Right hindlimb (tissue), 1 donor: ENCODE measurements around the gene RIMBP2.
"Not testable (repeated sequence)": the region's sequence is repeated elsewhere in the genome, so short reads cannot be mapped to it uniquely, and the experiment has no call there.

Experiments
- DNase-seq: peaks from one replicate; pipeline ENCODE4 v3.0.0-alpha.2; 2018

RIMBP2 gene

DNA sequence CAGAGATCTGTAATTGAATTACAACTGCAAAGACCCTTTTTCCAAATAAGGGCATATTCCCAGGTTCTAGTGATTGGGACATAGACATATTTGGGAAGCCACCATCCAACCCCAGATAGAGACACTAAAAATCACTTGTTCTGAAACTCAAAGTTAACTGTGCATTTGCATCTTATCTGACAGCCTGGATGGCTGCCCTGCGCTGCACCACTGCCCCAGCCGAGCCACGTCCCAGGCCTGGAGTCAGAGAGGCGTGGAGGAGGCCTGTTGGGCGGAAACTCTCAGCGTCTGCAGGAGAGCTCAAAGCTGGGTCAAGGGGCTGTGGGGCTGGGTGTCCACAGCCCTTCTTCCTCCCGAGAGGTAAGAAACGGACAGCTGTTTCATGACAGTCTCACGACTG is 124.4 kb downstream of the RIMBP2 start:
- no peak for DNase-seq

- DNase-seq, result no peak
These were observed 125.4 kb downstream of the RIMBP2 start for GRCh38 chr12:130590685-130591084.

DNA sequence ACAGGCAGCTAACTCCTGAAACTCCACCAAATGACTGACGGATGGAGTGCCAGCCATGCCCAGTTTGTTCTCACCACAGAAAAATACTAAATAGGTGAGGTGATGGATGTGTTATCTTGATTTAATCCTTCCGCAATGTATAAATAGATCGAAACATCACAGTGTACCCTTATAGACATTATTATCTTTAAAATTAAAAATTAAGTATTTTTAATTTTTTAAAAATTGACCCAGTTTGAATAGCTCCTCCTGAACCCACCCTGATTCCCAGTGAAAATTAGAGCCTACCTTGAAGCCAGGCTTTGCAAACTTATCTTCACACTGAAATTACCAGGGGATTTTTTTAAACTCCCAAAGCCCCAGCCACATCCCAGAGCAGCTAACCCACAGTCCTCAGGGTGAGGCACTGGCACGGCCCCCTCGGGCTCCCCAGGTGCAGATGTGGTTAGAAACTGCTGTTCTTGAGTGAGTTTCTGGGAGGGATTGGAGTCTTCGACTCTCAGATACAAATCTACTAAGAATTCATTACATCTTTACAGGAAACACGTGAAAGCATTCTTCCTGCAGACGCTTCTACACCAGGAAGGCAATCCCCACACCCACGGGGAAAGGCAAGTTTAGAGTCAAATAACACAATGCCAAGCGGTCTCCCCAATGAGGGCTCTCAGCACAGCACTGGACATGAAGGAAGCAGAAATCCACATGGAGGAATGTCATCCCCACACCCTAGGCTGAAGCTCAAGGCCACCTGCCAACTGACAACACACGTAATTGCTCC is 126.4 kb downstream of the RIMBP2 start:
- DNase-seq, result no peak

- no peak for DNase-seq
These were observed 127.2 kb downstream of the RIMBP2 start for GRCh38 chr12:130588696-130589539.

- DNase-seq, result no peak
These were observed 128.1 kb downstream of the RIMBP2 start for GRCh38 chr12:130587966-130588365.

GRCh38 chr12:130584475-130584874 is 131.6 kb downstream of the RIMBP2 start:
- DNase-seq, result not testable (repeated sequence)

- no peak for DNase-seq
These were observed 132.3 kb downstream of the RIMBP2 start for GRCh38 chr12:130583800-130584199.

- no peak for DNase-seq
These were observed 132.8 kb downstream of the RIMBP2 start for GRCh38 chr12:130583317-130583716.

DNA sequence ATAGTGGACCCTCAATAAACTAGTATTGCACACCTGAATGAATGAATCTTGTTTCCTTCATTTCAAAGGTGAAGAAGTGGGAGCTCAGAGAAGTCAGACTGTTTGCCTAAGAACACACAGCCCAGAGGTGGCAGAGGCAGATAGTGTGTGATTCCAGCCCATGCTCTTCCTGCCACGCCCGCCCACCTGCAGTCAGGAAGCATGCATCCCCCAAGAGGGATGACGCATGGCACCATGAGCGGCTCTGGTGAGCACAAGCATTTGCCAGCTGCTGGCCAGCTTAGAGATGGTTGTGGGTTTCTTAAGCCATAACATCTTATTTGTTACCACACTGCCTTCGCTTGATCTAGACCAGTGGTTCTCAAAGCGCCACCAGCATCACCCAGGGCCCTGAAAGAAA is 133.8 kb downstream of the RIMBP2 start:
- DNase-seq, result no peak

- no peak for DNase-seq
These were observed 134.3 kb downstream of the RIMBP2 start for GRCh38 chr12:130581782-130582181.

- no peak for DNase-seq
These were observed 136.9 kb downstream of the RIMBP2 start for GRCh38 chr12:130579231-130579630.

GRCh38 chr12:130577351-130577750 is 138.7 kb downstream of the RIMBP2 start:
- DNase-seq, result no peak

DNA sequence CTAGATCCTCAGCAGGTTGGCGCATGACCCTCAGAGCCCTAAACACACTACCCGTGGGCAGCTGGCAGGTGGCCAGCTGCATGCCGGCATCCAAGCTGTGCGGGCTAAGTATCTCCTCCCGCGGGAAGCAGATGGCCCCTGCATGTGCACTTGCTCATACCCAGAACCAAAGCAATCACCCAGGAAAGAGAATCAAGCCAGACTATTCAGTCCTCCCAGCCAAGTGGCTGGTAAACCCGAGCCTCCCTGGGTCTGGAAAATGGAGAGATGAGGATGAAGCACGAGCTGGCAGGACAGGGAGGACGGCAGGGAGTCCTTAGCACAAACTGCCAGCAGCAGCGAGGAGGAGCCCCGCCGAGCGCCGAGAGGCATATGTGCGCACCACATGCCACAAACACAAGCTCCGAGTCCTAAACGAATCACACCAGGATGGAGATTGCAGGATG is 139.7 kb downstream of the RIMBP2 start:
- DNase-seq, result no peak

- no peak for DNase-seq
These were observed 141.7 kb downstream of the RIMBP2 start for GRCh38 chr12:130574402-130574801.

DNA sequence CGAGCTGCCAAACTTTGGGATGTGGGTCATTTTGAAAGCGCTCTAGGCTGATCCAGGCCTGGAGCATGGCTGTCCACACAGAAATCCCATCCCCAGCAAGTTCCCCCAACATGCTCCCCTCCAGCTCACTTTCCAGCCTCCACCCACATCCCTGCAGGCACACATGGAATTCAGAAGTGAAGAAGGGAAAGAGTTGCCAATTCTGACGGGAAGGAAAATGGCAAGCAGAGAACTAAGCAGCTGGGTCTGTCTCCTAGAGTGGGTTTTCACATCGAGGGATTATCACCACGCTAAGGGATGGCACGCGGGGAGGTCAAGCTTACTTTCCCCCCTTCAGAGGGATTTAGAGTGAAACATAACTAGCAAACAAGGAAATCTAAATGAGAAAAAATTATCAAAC is 142.3 kb downstream of the RIMBP2 start:
- no peak for DNase-seq

DNA sequence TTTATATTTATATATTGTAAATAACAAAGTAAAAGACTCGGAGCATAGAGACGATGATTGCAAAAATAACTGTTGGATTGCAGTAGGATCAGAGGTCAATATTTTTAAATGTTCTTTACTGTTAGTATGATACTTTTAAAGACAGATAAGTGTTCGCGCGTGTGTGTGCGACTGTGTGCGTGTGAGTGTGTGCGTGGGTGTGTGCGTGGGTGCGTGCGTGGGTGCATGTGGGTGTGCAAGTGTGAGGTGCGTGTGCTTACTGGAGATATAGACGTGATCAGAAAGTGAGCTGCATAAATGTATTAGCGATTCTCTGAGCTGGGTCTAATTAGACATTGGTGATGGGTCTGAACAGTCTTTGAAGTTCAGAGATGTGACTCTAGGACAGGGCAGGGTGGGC is 142.9 kb downstream of the RIMBP2 start:
- DNase-seq, result no peak

GRCh38 chr12:130572553-130572952 is 143.5 kb downstream of the RIMBP2 start:
- DNase-seq, result no peak

DNA sequence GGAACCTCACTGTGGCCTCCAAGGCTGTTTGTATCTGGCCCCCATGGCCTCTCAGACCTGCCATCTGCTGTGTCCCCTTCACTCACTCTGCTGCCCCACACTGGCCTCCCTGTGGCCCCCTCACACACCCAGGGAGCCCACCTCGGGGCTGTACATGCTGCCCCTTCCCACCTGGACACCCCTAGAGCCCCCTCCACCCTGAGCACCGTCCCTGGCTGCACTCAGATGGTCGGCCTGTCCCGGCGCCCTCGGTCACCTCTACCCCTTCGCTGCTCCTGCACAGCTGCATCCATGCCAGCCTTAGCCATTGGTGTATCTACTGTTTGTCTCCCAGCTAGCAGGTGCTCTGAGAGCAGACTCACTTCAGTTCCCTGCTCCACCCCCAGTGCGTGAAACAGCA is 144.4 kb downstream of the RIMBP2 start:
- no peak for DNase-seq

- DNase-seq, result no peak
These were observed 145.0 kb downstream of the RIMBP2 start for GRCh38 chr12:130571089-130571488.

DNA sequence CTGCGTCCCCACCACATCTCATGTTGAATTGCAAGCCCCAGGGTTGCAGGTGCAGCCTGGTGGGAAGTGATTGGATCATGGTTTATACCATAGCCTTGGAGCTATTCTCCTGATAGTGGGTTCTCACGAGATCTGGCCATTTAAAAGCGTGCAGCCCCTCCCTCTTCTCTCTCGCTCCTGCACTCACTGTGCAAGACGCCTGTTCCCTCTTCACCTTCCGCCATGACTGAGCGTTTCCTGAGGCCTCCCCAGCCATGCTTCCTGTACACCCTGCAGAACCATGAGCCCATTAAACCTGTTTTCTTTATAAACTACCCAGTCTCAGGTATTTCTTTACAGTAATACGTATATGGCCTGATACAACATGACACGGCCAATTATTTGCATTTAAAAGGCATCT is 146.6 kb downstream of the RIMBP2 start:
- no peak for DNase-seq

DNA sequence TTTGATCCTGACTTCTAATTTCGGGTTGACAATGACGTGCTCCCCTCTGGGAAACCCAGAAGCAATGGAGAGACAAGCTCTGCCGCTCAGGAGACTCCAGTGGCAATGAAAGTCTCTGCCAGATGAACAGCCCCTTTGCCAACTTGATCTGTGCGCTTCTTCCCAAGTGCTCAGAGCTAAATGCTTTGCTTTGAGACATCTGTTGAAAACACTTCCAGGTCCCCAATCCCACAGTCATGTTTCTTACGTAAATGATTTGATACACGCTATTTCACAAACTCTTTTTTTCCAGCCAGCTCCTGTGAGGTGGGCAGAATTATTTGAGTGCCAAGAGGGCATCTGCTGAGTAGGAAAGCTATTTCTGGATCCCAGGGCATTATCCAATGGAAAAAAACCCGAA is 147.6 kb downstream of the RIMBP2 start:
- DNase-seq, result no peak

DNA sequence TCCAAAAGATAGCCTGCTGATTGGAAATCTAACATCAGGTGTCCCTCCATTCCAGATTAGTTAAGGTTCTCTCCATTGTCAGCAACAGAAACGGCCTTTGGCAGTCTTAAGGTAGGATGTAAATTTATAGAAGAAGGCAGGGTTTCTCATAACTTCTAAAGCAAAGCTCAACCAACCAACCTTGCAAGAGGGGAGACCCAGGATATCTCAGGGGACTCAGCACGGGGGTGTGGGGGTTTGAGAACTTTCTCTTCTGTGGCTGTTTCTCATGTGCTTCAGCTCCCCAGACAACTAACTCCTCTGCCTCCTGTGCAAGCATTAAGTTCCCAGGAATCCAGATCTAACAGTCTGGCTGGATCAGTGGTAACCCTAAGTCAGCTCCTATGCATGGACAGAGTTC is 148.1 kb downstream of the RIMBP2 start:
- DNase-seq, result no peak

DNA sequence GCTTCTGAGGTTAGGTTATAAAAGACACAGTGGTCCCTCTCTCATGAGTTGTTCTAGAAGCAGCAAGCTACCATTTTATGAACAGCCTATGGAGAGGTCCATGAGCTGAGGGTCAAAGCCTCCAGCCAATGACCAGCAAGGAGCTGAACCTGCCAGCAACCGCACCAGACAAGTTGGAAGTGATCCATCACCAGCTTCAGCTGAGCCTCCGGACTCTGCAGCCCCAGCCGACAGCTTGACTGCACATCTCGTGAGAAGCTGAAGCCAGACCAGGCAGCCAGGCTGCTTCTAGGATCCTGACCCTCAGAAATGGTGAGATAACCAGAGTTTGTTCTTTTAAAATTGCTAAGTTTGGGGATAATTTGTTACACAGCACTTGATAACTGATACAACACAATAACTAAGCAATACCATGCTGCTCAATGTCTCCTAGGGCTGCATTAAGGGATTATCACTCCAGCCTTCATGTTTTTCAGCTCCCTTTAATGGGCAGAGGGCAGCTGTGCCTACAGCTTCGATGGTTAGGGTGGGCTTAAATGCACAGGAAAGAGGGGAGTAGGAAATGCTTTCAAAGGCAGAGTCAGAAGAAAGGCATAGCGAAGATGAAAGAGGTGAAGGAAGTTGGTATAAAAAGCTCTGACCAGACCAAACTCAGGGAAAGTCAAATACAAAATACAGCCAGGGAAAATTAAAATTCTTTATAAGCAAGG is 149.5 kb downstream of the RIMBP2 start:
- DNase-seq, result no peak

- DNase-seq, result no peak
These were observed 150.9 kb downstream of the RIMBP2 start for GRCh38 chr12:130565189-130565588.
